ENCODE data around the gene STAG1.

Gene STAG1

DNA sequence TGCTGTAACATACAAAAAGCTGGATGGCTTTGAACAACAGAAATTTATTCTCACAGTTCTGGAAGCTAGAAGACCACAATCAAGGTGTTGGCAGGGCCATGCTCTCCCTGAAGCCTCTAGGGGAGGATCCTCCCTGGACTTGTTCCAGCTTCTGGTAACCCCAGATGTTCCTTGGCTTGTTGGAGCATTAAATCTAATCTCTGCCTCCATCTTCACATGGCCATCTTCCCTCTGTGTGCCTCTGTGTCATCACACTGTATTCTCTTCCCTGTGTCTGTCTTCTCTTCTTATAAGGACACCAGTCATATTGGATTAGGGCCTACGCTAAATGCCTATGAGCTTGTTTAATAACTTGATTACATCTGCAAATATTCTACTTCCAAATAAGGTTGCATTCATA lies 109.5 kb downstream of the STAG1 start:
- Histone ChIP-seq H2BK120ac (ENCODE audit: insufficient read depth, low read length, poor library complexity) (no peak overlapping the region), H3K23ac (ENCODE audit: low read length) (no peak overlapping the region), H3K27me3 (ENCODE audit: insufficient read depth, low read length) (no peaks in the 10 kb centered on the region), H3K9me3 (ENCODE audit: insufficient read depth, low read depth, low read length) (no peaks in the 10 kb centered on the region), H2AK5ac (ENCODE audit: low read length) (no peak overlapping the region), H3K36me3 (ENCODE audit: control insufficient read depth in 1 of 2, insufficient read depth in 2 of 2, low read length in 2 of 2) (peaks cover 0 to 3% of the 10 kb centered on the region in 2 experiments), H4K8ac (ENCODE audit: low read depth, low read length) (no peak overlapping the region), H3K9ac (ENCODE audit: low read length) (no peak overlapping the region), H3K27ac (ENCODE audit: low read depth, low read length) (no peak overlapping the region), H2AFZ (ENCODE audit: insufficient read depth, low read length, poor library complexity) (no peak overlapping the region), H3K79me1 (ENCODE audit: low read length) (no peaks in the 10 kb centered on the region), H2BK5ac (ENCODE audit: low read depth, low read length, poor library complexity) (no peak overlapping the region), H3K14ac (ENCODE audit: low read length) (no peak overlapping the region), H3K4me2 (ENCODE audit: low read length) (no peak overlapping the region), H4K91ac (ENCODE audit: low read depth, low read length) (no peak overlapping the region), H4K12ac (ENCODE audit: low read depth, low read length) (no peak overlapping the region), H3K79me2 (ENCODE audit: control insufficient read depth, insufficient read depth, low read length, poor library complexity) (peaks cover 2% of the 10 kb centered on the region), H3K18ac (ENCODE audit: low read length) (no peak overlapping the region), H3K4me3 (ENCODE audit: low read depth, low read length) (no peak overlapping the region), H3K4me1 (ENCODE audit: control insufficient read depth in 1 of 2, insufficient read depth in 2 of 2, low read length in 2 of 2) (no peaks in the 10 kb centered on the region), H2BK12ac (ENCODE audit: low read length) (no peak overlapping the region), H3K4ac (ENCODE audit: low read depth, low read length) (no peak overlapping the region)
- DNase-seq, result no peak
- no CpG with 5 or more reads among the region's 1 CpG for WGBS (ENCODE audit: extremely low coverage, insufficient coverage, insufficient read length)

DNA sequence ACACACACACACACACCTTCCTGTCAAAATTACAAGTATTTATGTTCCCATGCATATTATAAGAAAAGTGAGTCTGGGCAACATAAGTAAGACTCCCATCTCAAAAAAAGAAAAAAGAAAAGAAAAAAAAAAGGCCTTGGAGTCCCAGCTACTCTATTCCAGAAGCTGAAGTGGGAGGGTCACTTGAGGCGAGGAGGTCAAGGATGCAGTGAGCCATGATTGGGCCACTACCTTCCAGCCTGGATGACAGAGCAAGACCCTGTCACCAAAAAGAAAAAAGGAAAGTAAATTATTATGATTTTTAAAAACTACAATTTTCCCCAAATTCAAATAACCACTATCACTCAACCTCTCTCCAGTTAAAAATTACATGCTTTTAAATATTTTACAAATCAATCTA lies 113.1 kb downstream of the STAG1 start:
- Histone ChIP-seq H3K4ac (ENCODE audit: low read depth, low read length) (no peak overlapping the region), H2AFZ (ENCODE audit: insufficient read depth, low read length, poor library complexity) (no peak overlapping the region), H2BK120ac (ENCODE audit: insufficient read depth, low read length, poor library complexity) (no peak overlapping the region), H3K79me2 (ENCODE audit: control insufficient read depth, insufficient read depth, low read length, poor library complexity) (peaks cover 2% of the 10 kb centered on the region), H4K8ac (ENCODE audit: low read depth, low read length) (no peak overlapping the region), H3K4me1 (ENCODE audit: control insufficient read depth in 1 of 2, insufficient read depth in 2 of 2, low read length in 2 of 2) (no peaks in the 10 kb centered on the region), H3K79me1 (ENCODE audit: low read length) (no peaks in the 10 kb centered on the region), H4K12ac (ENCODE audit: low read depth, low read length) (no peak overlapping the region), H3K9ac (ENCODE audit: low read length) (no peak overlapping the region), H2BK5ac (ENCODE audit: low read depth, low read length, poor library complexity) (no peak overlapping the region), H3K14ac (ENCODE audit: low read length) (no peak overlapping the region), H3K27ac (ENCODE audit: low read depth, low read length) (no peak overlapping the region), H4K91ac (ENCODE audit: low read depth, low read length) (no peak overlapping the region), H3K36me3 (ENCODE audit: control insufficient read depth in 1 of 2, insufficient read depth in 2 of 2, low read length in 2 of 2) (peaks cover 0 to 3% of the 10 kb centered on the region in 2 experiments), H3K4me2 (ENCODE audit: low read length) (no peak overlapping the region), H3K27me3 (ENCODE audit: insufficient read depth, low read length) (no peaks in the 10 kb centered on the region), H2AK5ac (ENCODE audit: low read length) (no peak overlapping the region), H3K18ac (ENCODE audit: low read length) (no peak overlapping the region), H3K23ac (ENCODE audit: low read length) (no peak overlapping the region), H3K9me3 (ENCODE audit: insufficient read depth, low read depth, low read length) (no peaks in the 10 kb centered on the region), H3K4me3 (ENCODE audit: low read depth, low read length) (no peak overlapping the region), H2BK12ac (ENCODE audit: low read length) (no peak overlapping the region)
- no CpG with 5 or more reads among the region's 1 CpG for WGBS (ENCODE audit: extremely low coverage, insufficient coverage, insufficient read length)
- DNase-seq, result no peak

DNA sequence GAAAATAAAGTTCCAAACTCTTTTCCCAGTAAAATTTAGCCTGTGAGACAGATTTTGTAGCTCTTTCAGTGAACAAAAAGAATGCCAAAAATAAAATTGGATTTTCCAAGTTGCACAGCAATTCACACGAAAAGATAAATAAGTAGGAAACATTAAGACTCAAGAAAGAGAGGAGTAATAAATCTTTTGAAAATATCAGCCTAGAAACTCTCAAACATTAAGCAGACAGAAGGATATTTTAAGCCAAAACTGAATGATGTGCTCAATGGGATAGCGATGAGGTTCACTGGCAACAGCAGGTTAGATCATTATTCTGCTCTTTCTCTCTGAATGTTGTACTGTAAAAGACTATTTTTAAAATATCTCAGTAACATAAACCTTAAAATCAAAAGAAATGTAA lies 115.0 kb downstream of the STAG1 start:
- no peak overlapping the region for H2BK120ac ChIP-seq (ENCODE audit: insufficient read depth, low read length, poor library complexity)
- WGBS (ENCODE audit: extremely low coverage, insufficient coverage, insufficient read length), result no CpG with 5 or more reads among the region's 2 CpGs

DNA sequence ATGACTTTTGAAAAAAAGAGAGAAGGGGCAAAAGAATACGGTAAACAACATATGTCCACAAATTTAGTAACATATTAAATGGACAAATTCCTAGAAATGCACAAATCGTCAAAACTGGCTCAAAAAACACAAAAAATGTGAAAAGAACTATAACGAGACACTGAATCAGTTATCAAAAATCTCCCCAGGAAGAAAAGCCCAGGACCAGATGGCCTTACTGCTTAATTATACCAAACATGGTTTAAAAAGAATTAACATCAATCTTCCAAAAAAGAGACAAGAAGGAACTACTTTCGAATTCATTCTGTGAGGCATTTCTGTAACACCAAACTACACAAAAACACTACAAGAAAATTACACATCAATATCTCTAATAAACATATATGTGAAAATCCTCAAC lies 117.4 kb downstream of the STAG1 start:
- Histone ChIP-seq H2AK5ac (ENCODE audit: low read length) (no peak overlapping the region), H2BK12ac (ENCODE audit: low read length) (no peak overlapping the region), H3K9me3 (ENCODE audit: insufficient read depth, low read depth, low read length) (no peaks in the 10 kb centered on the region), H3K4me2 (ENCODE audit: low read length) (no peak overlapping the region), H4K12ac (ENCODE audit: low read depth, low read length) (no peak overlapping the region), H3K27me3 (ENCODE audit: insufficient read depth, low read length) (no peaks in the 10 kb centered on the region), H2BK5ac (ENCODE audit: low read depth, low read length, poor library complexity) (no peak overlapping the region), H3K4me3 (ENCODE audit: low read depth, low read length) (no peak overlapping the region), H4K8ac (ENCODE audit: low read depth, low read length) (no peak overlapping the region), H3K27ac (ENCODE audit: low read depth, low read length) (no peak overlapping the region), H3K79me2 (ENCODE audit: control insufficient read depth, insufficient read depth, low read length, poor library complexity) (peaks cover 2% of the 10 kb centered on the region), H3K23ac (ENCODE audit: low read length) (no peak overlapping the region), H3K18ac (ENCODE audit: low read length) (no peak overlapping the region), H3K79me1 (ENCODE audit: low read length) (peaks cover 2% of the 10 kb centered on the region), H3K4ac (ENCODE audit: low read depth, low read length) (no peak overlapping the region), H2AFZ (ENCODE audit: insufficient read depth, low read length, poor library complexity) (no peak overlapping the region), H3K4me1 (ENCODE audit: control insufficient read depth in 1 of 2, insufficient read depth in 2 of 2, low read length in 2 of 2) (peaks cover 2 to 6% of the 10 kb centered on the region in 2 experiments), H3K9ac (ENCODE audit: low read length) (no peak overlapping the region), H3K14ac (ENCODE audit: low read length) (no peak overlapping the region), H3K36me3 (ENCODE audit: control insufficient read depth in 1 of 2, insufficient read depth in 2 of 2, low read length in 2 of 2) (peaks cover 0 to 3% of the 10 kb centered on the region in 2 experiments), H4K91ac (ENCODE audit: low read depth, low read length) (no peak overlapping the region), H2BK120ac (ENCODE audit: insufficient read depth, low read length, poor library complexity) (no peak overlapping the region)
- no CpG with 5 or more reads among the region's 4 CpGs for WGBS (ENCODE audit: extremely low coverage, insufficient coverage, insufficient read length)
- DNase-seq, result no peak

More for the DNA sequence above, 115.0 kb downstream of the STAG1 start:
- Histone ChIP-seq H3K36me3 (ENCODE audit: control insufficient read depth in 1 of 2, insufficient read depth in 2 of 2, low read length in 2 of 2) (peaks cover 0 to 3% of the 10 kb centered on the region in 2 experiments), H2AK5ac (ENCODE audit: low read length) (no peak overlapping the region), H4K91ac (ENCODE audit: low read depth, low read length) (no peak overlapping the region), H3K27ac (ENCODE audit: low read depth, low read length) (no peak overlapping the region), H3K4ac (ENCODE audit: low read depth, low read length) (no peak overlapping the region), H4K12ac (ENCODE audit: low read depth, low read length) (no peak overlapping the region), H2AFZ (ENCODE audit: insufficient read depth, low read length, poor library complexity) (no peak overlapping the region), H3K79me1 (ENCODE audit: low read length) (peaks cover 1% of the 10 kb centered on the region), H3K27me3 (ENCODE audit: insufficient read depth, low read length) (no peaks in the 10 kb centered on the region), H3K14ac (ENCODE audit: low read length) (no peak overlapping the region), H3K4me3 (ENCODE audit: low read depth, low read length) (no peak overlapping the region), H3K9ac (ENCODE audit: low read length) (no peak overlapping the region), H4K8ac (ENCODE audit: low read depth, low read length) (no peak overlapping the region), H3K79me2 (ENCODE audit: control insufficient read depth, insufficient read depth, low read length, poor library complexity) (peaks cover 2% of the 10 kb centered on the region), H3K9me3 (ENCODE audit: insufficient read depth, low read depth, low read length) (no peaks in the 10 kb centered on the region), H2BK5ac (ENCODE audit: low read depth, low read length, poor library complexity) (no peak overlapping the region), H3K4me2 (ENCODE audit: low read length) (no peak overlapping the region), H2BK12ac (ENCODE audit: low read length) (no peak overlapping the region), H3K4me1 (ENCODE audit: control insufficient read depth in 1 of 2, insufficient read depth in 2 of 2, low read length in 2 of 2) (peaks cover 1 to 5% of the 10 kb centered on the region in 2 experiments), H3K23ac (ENCODE audit: low read length) (no peak overlapping the region), H3K18ac (ENCODE audit: low read length) (no peak overlapping the region)
- no peak for DNase-seq

All from trophoblast cell (in vitro differentiated cells and primary cell).